ENCODE results near the gene GNG10.

- TF ChIP-seq TAF1 (conservative IDR thresholded peaks at IDR 0.05) (no peak), HNF4G (IDR thresholded peaks at IDR 0.05) (no peak), CTCF (IDR thresholded peaks at IDR 0.05; ENCODE audit: low read depth, low read length, missing input control) (no peak)
Measured at GRCh38 chr9:111679199-111679598, 17.8 kb downstream of the GNG10 start.

Data from liver (tissue), 3 donors.